PC-3 (cell line): Measurements from ENCODE around the gene PODNL1. TPM values are rescaled to one million over a fixed set of nuclear protein-coding genes. Genes with fewer than 3 reads are reported as not detected.

ENCODE experiments used
- ATAC-seq: fragments of 200-7000 bp; cut with Tn5 transposase; 2 replicates; pipeline ENCODE4 v1.9.1; 2020; ENCODE audit warnings: mild to moderate bottlenecking, moderate library complexity
- BruUV-seq: library from RNA; stranded (reverse); fragments of 400-500 nt; replicated peaks from 2 replicates; lab custom pipeline; 2021; lab: Mats Ljungman, UMichigan
- CTCF ChIA-PET: fragments of 300-600 bp; sonication (Branson Sonifier 250); formaldehyde crosslinking; loops from one replicate; lab custom pipeline; 2022; ENCODE audit warnings: antibody characterized with exemption; lab: Charles Lee
- POLR2A ChIA-PET: fragments of 300-600 bp; sonication (Branson Sonifier 250); formaldehyde crosslinking; loops from one replicate; lab custom pipeline; 2022; ENCODE audit warnings: antibody characterized with exemption; ENCODE audit not compliant: unreplicated experiment; lab: Charles Lee
- DNase-seq: peaks from one replicate; pipeline ENCODE4 v3.0.0-alpha.2; 2015
- H2AFZ ChIP-seq: fragments of 300-600 bp; sonication (generic); 2 replicates; pipeline ENCODE4 v1.6.0; 2016; ENCODE audit warnings: antibody characterized with exemption, low read length
- H3F3A ChIP-seq: fragments of 300-600 bp; sonication (generic); one replicate; pipeline ENCODE4 v1.6.0; 2017; ENCODE audit warnings: antibody characterized with exemption, low read length, control low read depth, mild to moderate bottlenecking; ENCODE audit not compliant: unreplicated experiment
- H3K27ac ChIP-seq: fragments of 300-600 bp; sonication (generic); 2 replicates; pipeline ENCODE4 v1.5.1; 2016; ENCODE audit warnings: mild to moderate bottlenecking, low read length
- H3K27me3 ChIP-seq: fragments of 300-600 bp; sonication (generic); 2 replicates; pipeline ENCODE4 v1.6.1; 2016; ENCODE audit warnings: low read length, mixed read lengths
- H3K36me3 ChIP-seq: fragments of 300-600 bp; sonication (generic); 2 replicates; pipeline ENCODE4 v1.6.1; 2016; ENCODE audit warnings: low read depth, mixed run types, low read length, mixed read lengths
- H3K4me1 ChIP-seq: fragments of 300-600 bp; sonication (generic); 2 replicates; pipeline ENCODE4 v1.5.1; 2016; ENCODE audit warnings: low read length; ENCODE audit not compliant: insufficient read depth
- H3K4me2 ChIP-seq: fragments of 300-600 bp; sonication (generic); 2 replicates; pipeline ENCODE4 v1.6.0; 2016; ENCODE audit warnings: low read length
- H3K4me3 ChIP-seq: fragments of 300-600 bp; sonication (generic); 2 replicates; pipeline ENCODE4 v1.5.1; 2016; ENCODE audit warnings: mild to moderate bottlenecking, low read length, mixed read lengths
- H3K79me2 ChIP-seq: fragments of 300-600 bp; sonication (generic); 2 replicates; pipeline ENCODE4 v1.6.1; 2017; ENCODE audit warnings: low read length, mixed read lengths
- H3K9ac ChIP-seq: fragments of 300-600 bp; sonication (generic); 2 replicates; pipeline ENCODE4 v1.6.0; 2016; ENCODE audit warnings: mild to moderate bottlenecking, low read length
- H3K9me2 ChIP-seq: fragments of 300-600 bp; sonication (generic); replicated peaks from 2 replicates; pipeline ENCODE4 v1.6.1; 2016; ENCODE audit warnings: mixed run types, low read length, mixed read lengths
- H3K9me3 ChIP-seq: fragments of 300-600 bp; sonication (generic); 2 replicates; pipeline ENCODE4 v1.6.1; 2016; ENCODE audit warnings: low read length, mixed read lengths
- H4K20me1 ChIP-seq: fragments of 300-600 bp; sonication (generic); 2 replicates; pipeline ENCODE4 v1.6.1; 2016; ENCODE audit warnings: low read length, mixed read lengths
- CTCF ChIP-seq: fragments of 300-600 bp; sonication (generic); conservative IDR thresholded peaks from 2 replicates; pipeline ENCODE4 v1.5.1; 2017; ENCODE audit warnings: antibody characterized with exemption, low read depth, mild to moderate bottlenecking, low read length
- EZH2 ChIP-seq: fragments of 300-600 bp; sonication (generic); IDR thresholded peaks from one replicate; pipeline ENCODE4 v1.6.1; 2017; ENCODE audit warnings: antibody characterized with exemption, mild to moderate bottlenecking, low read length; ENCODE audit not compliant: unreplicated experiment
- EZH2phosphoT487 ChIP-seq: fragments of 300-600 bp; sonication (generic); IDR thresholded peaks from 2 replicates; pipeline ENCODE4 v1.6.1; 2018; ENCODE audit warnings: mild to moderate bottlenecking, antibody characterized with exemption, low read length, borderline replicate concordance
- intact Hi-C: fragments of 100-400 bp; cut with micrococcal nuclease; formaldehyde crosslinking; loops from 2 replicates; pipeline ENCODE4 v1.9.0; 2023
- total RNA-seq: library from RNA; depleted of rRNA; stranded (reverse); fragments of >200 nt; gene quantifications from 2 replicates; pipeline ENCODE4 v1.2.3, GENCODE V29; 2014

Gene PODNL1
- total RNA-seq, 1 experiment from 2014 or later, result not detected

GRCh38 chr19:13962699-13963602 is 24.7 kb upstream of the PODNL1 start:
- Histone ChIP-seq H3K9me3 (no peaks in the 10 kb centered on the region), H3K4me3 (no peak overlapping the region), H3K4me1 (peaks cover 10% of the 10 kb centered on the region), H3K36me3 (peaks cover 22% of the 10 kb centered on the region), H2AFZ (no peak overlapping the region), H3K9me2 (no peaks in the 10 kb centered on the region), H3K27me3 (no peaks in the 10 kb centered on the region), H4K20me1 (no peaks in the 10 kb centered on the region), H3K27ac (no peak overlapping the region), H3K9ac (no peak overlapping the region), H3K79me2 (no peaks in the 10 kb centered on the region), H3F3A (no peaks in the 10 kb centered on the region), H3K4me2 (no peak overlapping the region)
- no peak for DNase-seq
- TF ChIP-seq EZH2phosphoT487, result no peak
- no peak for TF ChIP-seq EZH2
- no peak for TF ChIP-seq CTCF
- ATAC-seq, result no peak
- CTCF ChIA-PET, result no interaction called here
- no TSS peak for BruUV-seq
- intact Hi-C loops, result loop anchor here (5.0 kb wide), 1 partner anchor 109 kb away; the partner anchor contains the start of gene MISP3
- POLR2A ChIA-PET, result no interaction called here

GRCh38 chr19:13961826-13962698 is 23.8 kb upstream of the PODNL1 start:
- no peak overlapping the region for H3K9ac ChIP-seq
- no peaks in the 10 kb centered on the region for H3K79me2 ChIP-seq
- DNase-seq (no peak), ATAC-seq (no peak)
- ChIA-PET CTCF (no interaction called here), POLR2A (no interaction called here)
- H4K20me1 ChIP-seq, result no peaks in the 10 kb centered on the region
- H3K4me3 ChIP-seq, result no peak overlapping the region
- H3F3A ChIP-seq, result no peaks in the 10 kb centered on the region
- intact Hi-C loops, result loop anchor here (5.0 kb wide), 1 partner anchor 110 kb away; the partner anchor contains the start of gene MISP3
- no peaks in the 10 kb centered on the region for H3K9me2 ChIP-seq
- TF ChIP-seq CTCF, result no peak
- no peaks in the 10 kb centered on the region for H3K9me3 ChIP-seq
- peaks cover 10% of the 10 kb centered on the region for H3K4me1 ChIP-seq
- H3K27me3 ChIP-seq, result no peaks in the 10 kb centered on the region
- H3K27ac ChIP-seq, result no peak overlapping the region
- H2AFZ ChIP-seq, result no peak overlapping the region
- H3K4me2 ChIP-seq, result no peak overlapping the region
- H3K36me3 ChIP-seq, result peaks cover 20% of the 10 kb centered on the region
- no TSS peak for BruUV-seq
